ENCODE data around the gene NR6A1. TPM values are rescaled to one million over a fixed set of nuclear protein-coding genes. Genes with fewer than 3 reads are reported as not detected.

Gene NR6A1
- total RNA-seq, 1 experiment from 2014 or later = 6.0 TPM

DNA sequence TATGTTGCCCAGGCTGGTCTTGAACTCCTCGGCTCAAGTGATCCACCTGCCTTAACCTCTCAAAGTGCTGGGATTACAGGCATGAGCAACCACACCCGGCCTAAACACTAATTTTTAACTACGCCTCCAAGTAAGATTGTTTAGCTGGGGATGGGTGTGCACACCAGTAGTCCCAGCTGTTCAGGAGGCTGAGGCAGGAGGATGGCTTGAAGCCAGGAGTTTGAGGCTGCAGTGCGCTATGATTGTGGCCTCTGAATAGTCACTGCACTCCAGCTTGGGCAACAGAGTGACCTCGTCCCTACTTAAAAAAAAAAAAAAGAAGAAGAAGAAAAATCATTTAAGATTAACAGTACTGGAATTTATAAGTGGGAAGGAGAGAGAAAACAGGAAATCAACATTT lies 173.1 kb downstream of the NR6A1 start:
- Histone ChIP-seq H3K27ac (no peak overlapping the region), H3K27me3 (no peaks in the 10 kb centered on the region), H3K4me1 (peaks cover 9% of the 10 kb centered on the region), H3K36me3 (no peaks in the 10 kb centered on the region), H3K9me3 (replicated peaks) (no peaks in the 10 kb centered on the region; the same call in 1 of the 2 replicates), H3K4me3 (no peak overlapping the region)
- DNase-seq = peak; percentile 7 to 22

DNA sequence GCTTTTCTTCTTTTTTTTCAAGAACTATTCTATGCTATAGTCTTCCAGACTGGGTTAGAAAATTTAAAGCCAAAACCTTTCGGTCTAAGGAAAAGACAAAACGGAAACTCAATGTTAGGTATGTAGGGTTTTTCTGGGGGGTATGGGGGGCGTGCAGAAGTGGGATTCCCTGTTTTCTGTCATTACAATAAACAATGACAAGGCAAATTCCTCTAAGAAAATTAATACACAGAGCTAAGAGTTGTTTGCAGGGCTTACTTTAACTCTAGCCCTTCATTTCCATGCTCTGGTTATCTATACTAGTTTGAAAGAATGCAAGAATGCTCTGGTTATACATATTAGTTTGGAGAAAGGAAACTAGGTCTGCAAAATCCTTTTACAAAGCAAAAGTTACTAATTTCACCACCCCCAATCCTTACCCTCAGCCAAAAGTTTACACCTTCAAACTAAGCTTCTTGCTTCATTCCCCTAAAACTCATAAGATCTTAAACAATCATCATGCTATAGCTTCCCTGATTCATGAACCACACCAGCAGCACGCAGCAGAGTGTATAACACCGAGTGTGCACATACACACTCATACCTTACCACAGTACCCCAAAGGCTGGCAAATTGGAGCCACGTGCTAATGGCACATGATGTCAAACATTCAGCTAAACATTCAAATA lies 174.8 kb downstream of the NR6A1 start:
- Histone ChIP-seq H3K27me3 (no peaks in the 10 kb centered on the region), H3K27ac (no peak overlapping the region), H3K9me3 (replicated peaks) (no peaks in the 10 kb centered on the region), H3K36me3 (no peaks in the 10 kb centered on the region), H3K4me3 (no peak overlapping the region), H3K4me1 (peaks cover 15% of the 10 kb centered on the region)
- no peak for DNase-seq

DNA sequence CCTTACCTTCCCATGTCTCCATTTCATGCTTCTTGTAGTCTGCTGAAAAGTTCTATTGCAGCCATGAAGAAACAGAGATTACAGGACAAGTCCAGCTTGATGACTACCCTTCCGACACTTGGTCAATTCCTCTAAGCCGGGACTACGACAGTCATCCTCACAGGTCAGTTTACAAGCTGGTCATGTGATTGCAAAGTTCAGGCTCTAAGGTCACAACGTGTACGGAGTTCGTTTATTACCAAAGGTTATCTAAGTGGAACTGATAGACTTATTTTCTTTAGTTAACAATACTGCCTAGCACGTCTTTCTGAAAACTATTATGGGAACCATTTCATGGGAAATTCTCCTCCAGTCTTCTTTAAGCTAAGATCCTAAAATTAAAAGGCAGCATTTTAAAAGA lies 175.4 kb downstream of the NR6A1 start:
- no peaks in the 10 kb centered on the region for H3K36me3 ChIP-seq
- H3K27me3 ChIP-seq = no peaks in the 10 kb centered on the region
- H3K4me1 ChIP-seq = peaks cover 15% of the 10 kb centered on the region
- H3K27ac ChIP-seq = no peak overlapping the region
- no peak overlapping the region for H3K4me3 ChIP-seq
- H3K9me3 ChIP-seq (replicated peaks) = no peaks in the 10 kb centered on the region
- no peak for DNase-seq

- peaks cover 15% of the 10 kb centered on the region for H3K4me1 ChIP-seq
- H3K4me3 ChIP-seq = no peak overlapping the region
- no peaks in the 10 kb centered on the region for H3K27me3 ChIP-seq
- no peaks in the 10 kb centered on the region for H3K36me3 ChIP-seq
- no peaks in the 10 kb centered on the region for H3K9me3 ChIP-seq (replicated peaks)
- no peak for DNase-seq
- H3K27ac ChIP-seq = no peak overlapping the region
Measured at GRCh38 chr9:124594673-124595072, 176.4 kb downstream of the NR6A1 start.

DNA sequence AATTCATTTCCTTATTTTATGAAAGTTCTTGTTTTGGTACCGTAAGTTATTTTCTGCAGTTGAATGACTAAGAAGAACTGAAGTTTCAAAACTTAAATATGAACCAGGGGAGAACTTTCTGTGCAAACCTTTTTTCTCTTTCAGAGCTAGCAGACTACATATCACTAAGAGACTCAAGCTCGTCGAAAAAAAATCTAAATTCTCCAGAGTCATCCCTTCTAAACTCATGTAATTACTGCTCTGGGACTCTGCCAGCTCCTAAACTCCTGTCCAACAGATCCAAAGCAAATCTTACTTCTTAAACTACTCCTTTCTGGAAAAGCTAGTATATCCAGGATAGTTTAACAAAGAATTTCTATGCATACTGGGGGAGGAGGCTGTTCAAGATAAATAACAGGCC lies 176.9 kb downstream of the NR6A1 start:
- Histone ChIP-seq H3K27me3 (no peaks in the 10 kb centered on the region), H3K4me3 (no peak overlapping the region), H3K27ac (no peak overlapping the region), H3K36me3 (no peaks in the 10 kb centered on the region), H3K9me3 (replicated peaks) (no peaks in the 10 kb centered on the region), H3K4me1 (peaks cover 15% of the 10 kb centered on the region)
- DNase-seq = no peak

- Histone ChIP-seq H3K4me3 (peak overlapping the region; percentile 20), H3K9me3 (replicated peaks) (no peaks in the 10 kb centered on the region), H3K36me3 (no peaks in the 10 kb centered on the region), H3K27ac (peak overlapping the region; percentile 6; the same call in 1 of the 2 replicates), H3K4me1 (peaks cover 15% of the 10 kb centered on the region), H3K27me3 (no peaks in the 10 kb centered on the region)
- DNase-seq = peak; percentile 18 to 49
Measured at GRCh38 chr9:124593651-124594058, 177.5 kb downstream of the NR6A1 start.

GRCh38 chr9:124593200-124593599 lies 177.9 kb downstream of the NR6A1 start:
- no peaks in the 10 kb centered on the region for H3K27me3 ChIP-seq
- no peaks in the 10 kb centered on the region for H3K9me3 ChIP-seq (replicated peaks)
- DNase-seq = peak; percentile 14 to 49
- H3K27ac ChIP-seq = peak overlapping the region; percentile 6; the same call in 1 of the 2 replicates
- peaks cover 15% of the 10 kb centered on the region for H3K4me1 ChIP-seq
- H3K36me3 ChIP-seq = no peaks in the 10 kb centered on the region
- peak overlapping the region; percentile 20 for H3K4me3 ChIP-seq

GRCh38 chr9:124590889-124591641 lies 180.0 kb downstream of the NR6A1 start:
- no peak for DNase-seq
- Histone ChIP-seq H3K4me1 (peaks cover 15% of the 10 kb centered on the region), H3K27ac (no peak overlapping the region), H3K4me3 (no peak overlapping the region), H3K27me3 (no peaks in the 10 kb centered on the region), H3K36me3 (no peaks in the 10 kb centered on the region), H3K9me3 (replicated peaks) (no peaks in the 10 kb centered on the region)

- no peak for DNase-seq
- no peak overlapping the region for H3K27ac ChIP-seq
- no peak overlapping the region for H3K4me3 ChIP-seq
- H3K27me3 ChIP-seq = no peaks in the 10 kb centered on the region
- H3K4me1 ChIP-seq = no peaks in the 10 kb centered on the region
- no peaks in the 10 kb centered on the region for H3K9me3 ChIP-seq (replicated peaks)
- H3K36me3 ChIP-seq = no peaks in the 10 kb centered on the region
Measured at GRCh38 chr9:124584631-124585030, 186.5 kb downstream of the NR6A1 start.

GRCh38 chr9:124583134-124583533 lies 188.0 kb downstream of the NR6A1 start:
- no peaks in the 10 kb centered on the region for H3K27me3 ChIP-seq
- DNase-seq = no peak
- no peaks in the 10 kb centered on the region for H3K4me1 ChIP-seq
- no peaks in the 10 kb centered on the region for H3K9me3 ChIP-seq (replicated peaks)
- H3K27ac ChIP-seq = no peak overlapping the region
- H3K36me3 ChIP-seq = no peaks in the 10 kb centered on the region
- no peak overlapping the region for H3K4me3 ChIP-seq

DNA sequence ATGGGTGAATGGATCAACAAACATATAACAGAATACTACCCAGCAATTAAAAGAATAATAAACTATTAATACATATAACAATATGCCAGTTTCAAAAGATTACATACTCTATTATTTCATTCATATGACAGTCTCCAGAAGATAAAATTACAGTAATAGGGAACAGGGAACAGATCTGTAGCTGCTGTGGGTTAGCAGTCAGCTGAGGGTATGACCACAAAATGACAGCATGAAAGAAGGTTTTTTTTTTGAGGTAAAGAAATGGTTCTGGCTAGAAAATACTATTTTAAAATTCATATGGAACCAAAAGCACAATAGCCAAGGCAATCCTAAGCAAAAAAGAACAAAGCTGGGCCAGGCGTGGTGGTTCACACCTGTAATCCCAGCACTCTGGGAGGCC lies 190.9 kb downstream of the NR6A1 start:
- Histone ChIP-seq H3K27ac (no peak overlapping the region), H3K36me3 (no peaks in the 10 kb centered on the region), H3K4me1 (no peaks in the 10 kb centered on the region), H3K4me3 (no peak overlapping the region), H3K27me3 (no peaks in the 10 kb centered on the region), H3K9me3 (replicated peaks) (no peaks in the 10 kb centered on the region)
- DNase-seq = no peak

DNA sequence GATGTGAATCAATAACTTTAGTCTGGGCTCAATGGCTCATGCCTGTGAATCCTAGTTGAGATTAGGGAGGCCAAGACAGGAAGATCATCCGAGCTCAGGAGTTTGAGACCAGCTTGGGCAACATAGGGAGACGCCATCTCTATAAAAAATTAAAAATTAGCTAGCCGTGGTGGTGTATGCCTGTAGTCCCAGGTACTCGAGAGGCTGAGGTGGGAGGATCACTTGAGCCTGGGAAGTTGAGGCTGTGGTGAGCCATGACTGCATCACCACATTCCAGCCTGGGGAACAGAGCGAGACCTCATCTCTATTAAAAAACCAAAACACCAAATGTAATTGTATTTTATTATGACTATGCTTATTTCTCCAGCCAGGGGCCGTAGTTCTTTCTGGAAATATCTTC lies 194.4 kb downstream of the NR6A1 start:
- H3K4me1 ChIP-seq = no peaks in the 10 kb centered on the region
- no peak overlapping the region for H3K27ac ChIP-seq
- no peaks in the 10 kb centered on the region for H3K9me3 ChIP-seq (replicated peaks)
- DNase-seq = no peak
- no peak overlapping the region for H3K4me3 ChIP-seq
- no peaks in the 10 kb centered on the region for H3K27me3 ChIP-seq
- no peaks in the 10 kb centered on the region for H3K36me3 ChIP-seq

GRCh38 chr9:124574534-124575375 lies 196.4 kb downstream of the NR6A1 start:
- H3K9me3 ChIP-seq (replicated peaks) = no peaks in the 10 kb centered on the region
- H3K27ac ChIP-seq = no peak overlapping the region
- H3K36me3 ChIP-seq = no peaks in the 10 kb centered on the region
- no peak overlapping the region for H3K4me3 ChIP-seq
- no peaks in the 10 kb centered on the region for H3K4me1 ChIP-seq
- no peaks in the 10 kb centered on the region for H3K27me3 ChIP-seq
- DNase-seq = no peak

DNA sequence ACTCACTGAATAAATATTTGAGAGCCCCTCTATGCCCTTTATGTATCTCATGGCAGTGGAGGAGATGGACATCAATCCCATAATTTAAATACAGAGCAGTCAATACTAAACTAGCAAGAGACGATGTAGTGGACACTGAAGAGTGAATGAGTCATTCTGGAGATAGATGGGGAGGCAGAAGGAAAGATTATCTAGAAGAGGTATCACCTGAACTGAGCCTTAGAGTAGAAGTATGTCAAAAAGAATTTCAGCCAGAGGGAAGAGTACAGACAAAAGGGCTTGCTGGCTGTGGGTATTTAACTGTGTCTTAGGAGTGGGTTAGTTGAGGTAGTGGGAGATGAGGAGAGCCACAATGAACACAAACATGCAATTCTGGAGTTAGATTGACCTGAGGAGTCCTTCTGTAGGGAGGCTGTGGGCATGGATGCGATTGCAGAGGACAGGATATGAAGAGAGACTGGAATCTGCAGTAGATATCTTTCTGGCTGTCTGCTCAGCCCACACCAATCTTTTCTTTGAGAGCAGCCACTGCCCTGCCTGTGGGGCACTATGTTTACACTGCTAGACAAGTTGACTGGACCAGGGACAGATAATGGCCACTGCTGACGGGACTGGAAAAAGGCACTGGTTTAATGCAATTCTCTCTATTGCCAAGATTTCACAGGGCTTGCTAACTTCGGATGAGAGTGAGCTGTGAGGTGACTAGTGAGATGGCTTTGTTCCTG lies 200.0 kb downstream of the NR6A1 start:
- Histone ChIP-seq H3K4me1 (no peaks in the 10 kb centered on the region), H3K27me3 (no peaks in the 10 kb centered on the region), H3K27ac (no peak overlapping the region), H3K4me3 (no peak overlapping the region), H3K9me3 (replicated peaks) (no peaks in the 10 kb centered on the region), H3K36me3 (no peaks in the 10 kb centered on the region)
- DNase-seq = no peak

All from SJCRH30 (cell line).